ENCODE data around the gene DCAF4.

The DCAF4 gene

DNA sequence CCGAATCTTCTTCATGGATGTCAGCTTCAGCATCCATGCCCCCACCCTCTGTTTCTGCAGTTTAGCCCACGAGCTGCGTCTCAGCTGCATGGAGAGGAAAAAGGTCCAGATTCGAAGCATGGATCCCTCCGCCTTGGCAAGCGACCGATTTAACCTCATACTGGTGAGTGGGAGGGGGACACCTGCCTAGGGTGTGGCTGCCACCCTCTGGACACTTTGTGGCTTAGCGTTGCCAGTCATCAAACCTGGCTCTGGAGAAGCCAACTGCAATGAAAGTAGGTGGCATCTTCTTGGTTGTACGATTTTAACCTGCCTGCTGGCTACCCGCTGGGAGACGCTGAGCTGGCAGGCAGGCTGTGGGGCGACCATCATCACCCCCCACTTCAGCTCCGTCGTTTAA lies 16.7 kb downstream of the DCAF4 start:
- DNase-seq (ENCODE audit: low read depth): no peak
- TF ChIP-seq, protein P1, sequence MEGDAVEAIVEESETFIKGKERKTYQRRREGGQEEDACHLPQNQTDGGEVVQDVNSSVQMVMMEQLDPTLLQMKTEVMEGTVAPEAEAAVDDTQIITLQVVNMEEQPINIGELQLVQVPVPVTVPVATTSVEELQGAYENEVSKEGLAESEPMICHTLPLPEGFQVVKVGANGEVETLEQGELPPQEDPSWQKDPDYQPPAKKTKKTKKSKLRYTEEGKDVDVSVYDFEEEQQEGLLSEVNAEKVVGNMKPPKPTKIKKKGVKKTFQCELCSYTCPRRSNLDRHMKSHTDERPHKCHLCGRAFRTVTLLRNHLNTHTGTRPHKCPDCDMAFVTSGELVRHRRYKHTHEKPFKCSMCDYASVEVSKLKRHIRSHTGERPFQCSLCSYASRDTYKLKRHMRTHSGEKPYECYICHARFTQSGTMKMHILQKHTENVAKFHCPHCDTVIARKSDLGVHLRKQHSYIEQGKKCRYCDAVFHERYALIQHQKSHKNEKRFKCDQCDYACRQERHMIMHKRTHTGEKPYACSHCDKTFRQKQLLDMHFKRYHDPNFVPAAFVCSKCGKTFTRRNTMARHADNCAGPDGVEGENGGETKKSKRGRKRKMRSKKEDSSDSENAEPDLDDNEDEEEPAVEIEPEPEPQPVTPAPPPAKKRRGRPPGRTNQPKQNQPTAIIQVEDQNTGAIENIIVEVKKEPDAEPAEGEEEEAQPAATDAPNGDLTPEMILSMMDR (IDR thresholded peaks at IDR 0.05; ENCODE audit: low read depth, low read length, missing control alignments): no peak

DNA sequence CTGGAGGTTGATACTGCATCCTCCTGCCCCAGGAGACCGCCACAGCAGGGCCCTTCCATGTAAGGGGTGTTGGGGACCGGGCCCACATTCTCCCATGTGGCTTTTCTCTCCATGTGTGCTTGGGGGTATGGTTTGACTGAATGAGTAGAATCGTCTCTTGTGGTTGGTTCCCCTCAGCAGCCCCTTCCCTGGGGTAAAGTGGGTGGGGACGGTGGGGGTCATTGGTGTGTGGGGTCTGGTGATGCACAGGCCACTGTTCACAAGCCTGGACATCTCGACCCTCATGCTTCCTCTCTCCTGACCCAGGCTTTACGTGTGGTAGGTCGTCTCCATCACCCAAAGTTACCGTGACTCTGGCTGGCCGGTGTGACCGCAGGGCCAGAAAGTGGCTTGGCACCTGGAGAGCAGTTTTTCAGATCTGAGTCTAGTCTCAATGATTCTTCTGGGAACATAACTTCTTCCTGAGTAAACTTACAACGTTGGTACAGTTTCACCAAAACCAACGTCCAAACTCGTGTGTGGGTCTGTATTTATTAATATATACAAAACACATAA lies 17.7 kb downstream of the DCAF4 start:
- H3K4me3 ChIP-seq (ENCODE audit: low read depth, low read length): no peak overlapping the region
- TF ChIP-seq, protein P1 (IDR thresholded peaks at IDR 0.05; ENCODE audit: low read depth, low read length, missing control alignments): no peak
- DNase-seq (ENCODE audit: low read depth): no peak

More for the DNA sequence above, 16.7 kb downstream of the DCAF4 start:
- no peak overlapping the region for H3K4me3 ChIP-seq (ENCODE audit: low read depth, low read length)

DNA sequence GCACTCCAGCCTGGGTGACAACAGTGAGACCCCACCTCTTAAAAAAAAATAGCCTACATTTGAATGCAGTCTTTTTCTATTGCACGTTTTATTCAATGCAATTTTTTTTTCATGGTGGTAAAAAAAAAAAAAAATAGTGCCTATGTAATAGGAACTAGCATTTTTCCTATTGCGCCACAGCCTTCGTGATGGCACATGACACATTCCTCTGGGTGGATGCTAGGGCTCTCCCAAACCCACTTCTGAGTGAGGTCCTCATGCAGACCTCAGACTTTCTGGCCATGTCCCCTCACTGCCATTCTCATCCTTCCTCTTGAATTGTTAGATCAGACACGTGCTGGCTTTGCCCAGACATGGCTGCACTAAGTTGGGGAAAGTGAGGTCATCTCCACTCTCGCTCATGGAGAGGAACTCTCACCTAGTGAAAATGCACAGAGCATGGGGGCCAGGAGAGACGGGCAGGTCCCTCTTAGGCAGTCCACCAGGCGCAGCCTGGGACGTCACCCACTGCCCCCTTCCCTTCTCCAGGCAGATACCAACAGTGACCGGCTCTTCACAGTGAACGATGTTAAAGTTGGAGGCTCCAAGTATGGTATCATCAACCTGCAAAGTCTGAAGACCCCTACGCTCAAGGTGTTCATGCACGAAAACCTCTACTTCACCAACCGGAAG lies 19.2 kb downstream of the DCAF4 start:
- TF ChIP-seq, protein P1 (IDR thresholded peaks at IDR 0.05; ENCODE audit: low read depth, low read length, missing control alignments): no peak
- DNase-seq (ENCODE audit: low read depth): no peak
- H3K4me3 ChIP-seq (ENCODE audit: low read depth, low read length): no peak overlapping the region

DNA sequence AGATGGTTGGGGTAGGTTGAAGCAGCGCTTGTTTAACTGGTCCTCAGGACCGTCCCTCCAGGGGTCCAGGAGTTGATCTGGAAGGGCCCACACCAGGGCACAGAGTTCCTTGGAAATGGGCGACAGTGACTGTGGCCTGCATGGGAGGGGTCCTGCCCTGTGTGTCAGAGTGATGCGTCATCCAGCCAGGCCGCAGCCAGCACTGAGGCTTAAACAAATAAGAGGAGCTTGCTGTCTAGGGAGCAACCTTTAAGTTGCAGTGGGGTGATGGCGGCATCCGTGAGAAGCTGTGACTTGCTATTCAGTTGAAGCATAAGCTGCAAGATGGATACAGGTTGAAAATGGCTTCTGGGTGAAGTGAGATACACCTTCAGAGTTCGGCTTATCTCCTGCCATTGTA lies 20.2 kb downstream of the DCAF4 start:
- DNase-seq (ENCODE audit: low read depth): no peak
- no peak overlapping the region for H3K4me3 ChIP-seq (ENCODE audit: low read depth, low read length)
- TF ChIP-seq, protein P1 (IDR thresholded peaks at IDR 0.05; ENCODE audit: low read depth, low read length, missing control alignments): no peak

DNA sequence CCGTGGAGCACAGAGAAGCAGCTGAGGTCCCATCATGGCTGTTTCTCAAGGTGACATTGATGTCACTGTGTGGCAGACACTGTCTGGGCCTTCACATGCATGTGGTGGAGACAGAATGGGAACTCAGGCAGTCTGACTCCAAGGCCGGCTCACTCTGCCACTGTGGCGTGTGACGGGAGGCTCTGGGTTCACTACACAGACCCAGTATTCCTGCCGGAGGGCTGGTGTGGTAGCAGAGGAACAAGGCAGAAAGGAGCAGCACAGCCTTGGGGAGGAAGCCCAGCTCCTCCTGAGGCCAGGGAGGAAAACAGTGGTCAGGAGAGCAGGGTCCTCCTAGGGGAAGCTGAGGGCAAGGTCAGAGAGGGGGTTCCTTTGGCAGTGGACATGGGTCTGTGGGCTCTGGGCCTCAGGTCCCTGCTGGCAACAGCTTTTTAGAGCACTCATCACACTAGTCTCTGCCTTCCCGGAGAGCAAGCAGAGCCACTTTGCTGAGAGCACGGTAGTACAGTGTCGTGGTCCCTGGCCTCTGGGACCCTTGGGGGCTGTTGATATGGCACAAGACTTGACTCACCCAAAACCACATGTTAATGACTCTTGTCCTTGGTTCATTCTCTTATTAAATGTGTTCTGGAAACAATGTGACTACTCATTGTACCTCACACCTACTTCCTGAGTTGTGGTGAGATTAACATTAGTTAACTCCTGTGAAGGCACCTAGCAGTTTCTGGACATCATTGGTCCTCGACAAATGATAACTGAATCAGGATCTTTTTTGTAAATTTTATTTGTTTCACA lies 21.3 kb downstream of the DCAF4 start:
- no peak for DNase-seq (ENCODE audit: low read depth)
- H3K4me3 ChIP-seq (ENCODE audit: low read depth, low read length): no peak overlapping the region
- TF ChIP-seq, protein P1 (IDR thresholded peaks at IDR 0.05; ENCODE audit: low read depth, low read length, missing control alignments): no peak

DNA sequence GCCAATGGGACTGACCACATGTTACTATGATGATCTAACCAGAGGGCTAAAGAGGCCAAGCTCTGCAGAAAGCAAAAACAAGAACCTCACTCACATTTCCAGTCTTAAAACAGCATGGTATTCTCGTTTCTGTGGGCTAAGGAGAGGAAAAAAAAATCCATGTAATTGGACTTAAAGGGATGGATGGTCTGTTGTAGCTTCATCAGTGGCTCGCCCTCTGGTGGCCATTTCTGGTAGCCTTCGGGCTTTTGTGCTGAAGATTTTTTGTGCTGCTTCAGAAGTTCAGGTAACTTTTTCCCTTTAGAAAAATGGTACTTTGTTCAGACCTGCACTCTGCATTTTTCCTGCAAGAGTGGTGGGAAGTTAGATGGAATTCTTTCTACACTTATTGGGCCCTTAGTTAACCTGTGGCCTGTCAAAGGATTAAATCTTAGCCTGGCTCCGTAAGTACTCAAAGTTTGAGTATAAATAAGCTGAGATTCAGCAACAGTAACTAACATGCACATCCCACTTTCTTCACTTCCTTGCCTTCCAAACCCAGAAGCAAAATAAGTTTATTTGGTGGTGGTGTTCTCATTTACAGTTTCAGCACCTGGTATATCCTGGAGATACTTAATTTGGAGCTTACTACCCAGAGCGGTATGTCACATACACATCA lies 22.3 kb downstream of the DCAF4 start:
- H3K4me3 ChIP-seq (ENCODE audit: low read depth, low read length): no peak overlapping the region
- TF ChIP-seq, protein P1 (IDR thresholded peaks at IDR 0.05; ENCODE audit: low read depth, low read length, missing control alignments): peak; percentile 91
- no peak for DNase-seq (ENCODE audit: low read depth)

Measured in GM12864 (cell line).